ENCODE measurements around the gene FCRL3. TPM values are rescaled to one million over a fixed set of nuclear protein-coding genes. Genes with fewer than 3 reads are reported as not detected.

FCRL3 gene, protein sequence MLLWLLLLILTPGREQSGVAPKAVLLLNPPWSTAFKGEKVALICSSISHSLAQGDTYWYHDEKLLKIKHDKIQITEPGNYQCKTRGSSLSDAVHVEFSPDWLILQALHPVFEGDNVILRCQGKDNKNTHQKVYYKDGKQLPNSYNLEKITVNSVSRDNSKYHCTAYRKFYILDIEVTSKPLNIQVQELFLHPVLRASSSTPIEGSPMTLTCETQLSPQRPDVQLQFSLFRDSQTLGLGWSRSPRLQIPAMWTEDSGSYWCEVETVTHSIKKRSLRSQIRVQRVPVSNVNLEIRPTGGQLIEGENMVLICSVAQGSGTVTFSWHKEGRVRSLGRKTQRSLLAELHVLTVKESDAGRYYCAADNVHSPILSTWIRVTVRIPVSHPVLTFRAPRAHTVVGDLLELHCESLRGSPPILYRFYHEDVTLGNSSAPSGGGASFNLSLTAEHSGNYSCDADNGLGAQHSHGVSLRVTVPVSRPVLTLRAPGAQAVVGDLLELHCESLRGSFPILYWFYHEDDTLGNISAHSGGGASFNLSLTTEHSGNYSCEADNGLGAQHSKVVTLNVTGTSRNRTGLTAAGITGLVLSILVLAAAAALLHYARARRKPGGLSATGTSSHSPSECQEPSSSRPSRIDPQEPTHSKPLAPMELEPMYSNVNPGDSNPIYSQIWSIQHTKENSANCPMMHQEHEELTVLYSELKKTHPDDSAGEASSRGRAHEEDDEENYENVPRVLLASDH
- total RNA-seq (2022; extraction: Qiagen RNA extraction): not detected in 5 replicates

DNA sequence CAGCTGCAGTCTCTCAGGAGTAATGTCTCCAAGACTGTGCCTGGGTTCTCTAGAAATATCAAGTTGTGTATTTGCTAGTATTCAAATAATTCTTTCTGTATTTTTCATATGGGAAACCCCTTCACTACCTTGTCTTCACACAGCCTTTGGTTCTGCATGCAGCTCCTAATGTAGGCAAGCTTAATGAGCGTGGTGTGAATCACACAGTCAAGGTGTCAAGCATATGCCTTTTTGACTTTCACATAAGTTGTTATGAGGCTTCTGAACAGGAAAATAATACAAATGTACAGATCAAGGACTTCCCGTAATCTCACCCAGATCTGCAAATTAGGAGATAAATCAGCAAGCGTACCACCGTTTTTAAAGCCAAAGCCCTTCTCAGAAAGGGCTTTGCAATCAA is at the start of gene FCRL3:
Gene FCRL3 (minus strand): TSS at position 38 of the 400 bp plus-strand sequence. CDS start 280 bp downstream, outside the sequence.

Other genes starting within 250 kb of the FCRL3 start
- gene FCRL5, start 148.3 kb downstream of the FCRL3 start, total RNA-seq (2022; extraction: Qiagen RNA extraction): 0.03 TPM in 1 of 5 replicates, not detected in the others
- not detected in 5 replicates for gene FCRL4, start 102.7 kb downstream of the FCRL3 start, total RNA-seq (2022; extraction: Qiagen RNA extraction)
- gene FCRL2, start 76.4 kb upstream of the FCRL3 start, total RNA-seq (2022; extraction: Qiagen RNA extraction): not detected in 5 replicates
- gene FCRL1, start 119.4 kb upstream of the FCRL3 start, total RNA-seq (2022; extraction: Qiagen RNA extraction): not detected in 5 replicates
- not detected in 5 replicates for gene CD5L, start 141.0 kb upstream of the FCRL3 start, total RNA-seq (2022; extraction: Qiagen RNA extraction)

Data from A549 treated with Hydrocortisone at 1 μM for 4 hours (cell line).